Thymus (tissue), 11 donors: ENCODE data around the gene SYNE3. TPM values are rescaled to one million over a fixed set of nuclear protein-coding genes. Genes with fewer than 3 reads are reported as not detected.

Source experiments
- DNase-seq, 9 donors: peaks; one replicate each; pipeline ENCODE4 v3.0.0-alpha.2; 2013; ENCODE audit warnings: low spot score in 9 of 9, low read depth in 6 of 9, missing footprints in 1 of 9
- H3K27ac ChIP-seq, 2 donors: one replicate each; pipeline ENCODE4 v1.5.1; 2013; ENCODE audit warnings: control low read depth in 1 of 2, low read depth in 1 of 2, low read length in 1 of 2, mild to moderate bottlenecking in 1 of 2, moderate library complexity in 1 of 2
- H3K27me3 ChIP-seq, 2 donors: one replicate each; pipeline ENCODE4 v1.5.1; 2013; ENCODE audit warnings: low read length in 1 of 2; ENCODE audit not compliant: control insufficient read depth in 2 of 2, insufficient read depth in 1 of 2
- H3K36me3 ChIP-seq, 2 donors: one replicate each; pipeline ENCODE4 v1.5.1; 2013; ENCODE audit warnings: low read length in 1 of 2, mild to moderate bottlenecking in 1 of 2, moderate library complexity in 1 of 2; ENCODE audit not compliant: control insufficient read depth in 2 of 2, insufficient read depth in 2 of 2
- H3K4me1 ChIP-seq, 2 donors: one replicate each; pipeline ENCODE4 v1.5.1; 2013; ENCODE audit warnings: low read length in 2 of 2; ENCODE audit not compliant: control insufficient read depth in 2 of 2, insufficient read depth in 2 of 2
- H3K4me3 ChIP-seq, 2 donors: one replicate each; pipeline ENCODE4 v1.5.1; 2013; ENCODE audit warnings: low read length in 2 of 2, control low read depth in 1 of 2, mild to moderate bottlenecking in 1 of 2
- H3K9me3 ChIP-seq, 2 donors: one replicate each; pipeline ENCODE4 v1.5.1; 2013; ENCODE audit warnings: low read length in 1 of 2, mild to moderate bottlenecking in 1 of 2; ENCODE audit not compliant: control insufficient read depth in 2 of 2, insufficient read depth in 1 of 2
- WGBS: extraction: QIAGEN DNeasy Blood & Tissue Kit; methylation state at CpG from one replicate; pipeline ENCODE4 v1.1.7; 2013; 5-methylcytosine and 5-hydroxymethylcytosine counted together
- polyA plus RNA-seq: library from polyadenylated mRNA; stranded (reverse); fragments of 200-250 nt; gene quantifications from one replicate; pipeline ENCODE4 v1.2.3, GENCODE V29; 2013
- total RNA-seq: library from RNA; stranded (reverse); fragments of 120-200 nt; gene quantifications from one replicate; pipeline ENCODE4 v1.2.4, GENCODE V29; 2013
- donor health status: healthy.

The SYNE3 gene
- total and polyA plus RNA-seq, 2 donors = 1.7 to 3.1 TPM

- peak in 2 of 9 donors; percentile 55 to 72 for DNase-seq
- Histone ChIP-seq H3K9me3 (no peaks in the 10 kb centered on the region), H3K4me1 (peaks cover 24 to 47% of the 10 kb centered on the region in 2 donors), H3K4me3 (no peak overlapping the region), H3K36me3 (peaks cover 4 to 14% of the 10 kb centered on the region in 2 donors), H3K27ac (no peak overlapping the region), H3K27me3 (no peaks in the 10 kb centered on the region)
- WGBS = 76% methylated on average over 4 of the region's 4 CpGs
Observed at GRCh38 chr14:95527387-95528002, 11.0 kb upstream of the SYNE3 start.

GRCh38 chr14:95526483-95527386, 10.3 kb upstream of the SYNE3 start:
- 81% methylated on average over 9 of the region's 9 CpGs for WGBS
- Histone ChIP-seq H3K36me3 (peaks cover 4 to 14% of the 10 kb centered on the region in 2 donors), H3K4me3 (no peak overlapping the region), H3K27ac (no peak overlapping the region), H3K4me1 (peaks cover 24 to 52% of the 10 kb centered on the region in 2 donors), H3K9me3 (no peaks in the 10 kb centered on the region), H3K27me3 (no peaks in the 10 kb centered on the region)
- no peak for DNase-seq

GRCh38 chr14:95525999-95526398, 9.5 kb upstream of the SYNE3 start:
- H3K4me3 ChIP-seq = no peak overlapping the region
- 94% methylated on average over 5 of the region's 5 CpGs for WGBS
- peaks cover 24 to 52% of the 10 kb centered on the region in 2 donors for H3K4me1 ChIP-seq
- no peak overlapping the region for H3K27ac ChIP-seq
- no peaks in the 10 kb centered on the region for H3K27me3 ChIP-seq
- peaks cover 4 to 11% of the 10 kb centered on the region in 2 donors for H3K36me3 ChIP-seq
- no peaks in the 10 kb centered on the region for H3K9me3 ChIP-seq
- DNase-seq = no peak

- Histone ChIP-seq H3K4me1 (peaks cover 30 to 58% of the 10 kb centered on the region in 2 donors), H3K9me3 (no peaks in the 10 kb centered on the region), H3K36me3 (peaks cover 2 to 4% of the 10 kb centered on the region in 2 donors), H3K4me3 (no peak overlapping the region), H3K27me3 (no peaks in the 10 kb centered on the region), H3K27ac (peak overlapping the region in 1 of 2 donors; percentile 31)
- WGBS = 91% methylated on average over 6 of the region's 6 CpGs
- DNase-seq = peak in 1 of 9 donors; percentile 12
Observed at GRCh38 chr14:95524706-95525512, 8.5 kb upstream of the SYNE3 start.

- Histone ChIP-seq H3K27ac (peak overlapping the region; percentile 77 to 78), H3K4me1 (peaks cover 40 to 68% of the 10 kb centered on the region in 2 donors), H3K27me3 (no peaks in the 10 kb centered on the region), H3K36me3 (no peaks in the 10 kb centered on the region), H3K9me3 (no peaks in the 10 kb centered on the region), H3K4me3 (no peak overlapping the region)
- peak in 2 of 9 donors; percentile 51 to 53 for DNase-seq
- 74% methylated on average over 11 of the region's 11 CpGs for WGBS
Observed at GRCh38 chr14:95523815-95524448, 7.5 kb upstream of the SYNE3 start.

GRCh38 chr14:95523051-95523814, 6.8 kb upstream of the SYNE3 start:
- peaks cover 40 to 74% of the 10 kb centered on the region in 2 donors for H3K4me1 ChIP-seq
- H3K27ac ChIP-seq = peak overlapping the region; percentile 77 to 78
- no peaks in the 10 kb centered on the region for H3K36me3 ChIP-seq
- H3K27me3 ChIP-seq = no peaks in the 10 kb centered on the region
- WGBS = 49% methylated on average over 12 of the region's 12 CpGs
- H3K4me3 ChIP-seq = no peak overlapping the region
- H3K9me3 ChIP-seq = no peaks in the 10 kb centered on the region
- peak in 4 of 9 donors; percentile 50 to 77 (median 54) for DNase-seq

- Histone ChIP-seq H3K4me1 (peaks cover 41 to 80% of the 10 kb centered on the region in 2 donors), H3K9me3 (no peaks in the 10 kb centered on the region), H3K36me3 (no peaks in the 10 kb centered on the region), H3K27me3 (no peaks in the 10 kb centered on the region), H3K4me3 (no peak overlapping the region), H3K27ac (peak overlapping the region in 1 of 2 donors; percentile 78)
- WGBS = 79% methylated on average over 4 of the region's 4 CpGs
- peak in 1 of 9 donors; percentile 37 for DNase-seq
Observed at GRCh38 chr14:95522556-95522955, 6.1 kb upstream of the SYNE3 start.

- DNase-seq = no peak
- peaks cover 0 to 4% of the 10 kb centered on the region in 2 donors for H3K9me3 ChIP-seq
- H3K4me1 ChIP-seq = peaks cover 45 to 84% of the 10 kb centered on the region in 2 donors
- H3K27ac ChIP-seq = no peak overlapping the region
- no peaks in the 10 kb centered on the region for H3K36me3 ChIP-seq
- H3K27me3 ChIP-seq = peaks cover 0 to 3% of the 10 kb centered on the region in 2 donors
- no peak overlapping the region for H3K4me3 ChIP-seq
- 97% methylated on average over 11 of the region's 11 CpGs for WGBS
Observed at GRCh38 chr14:95522116-95522515, 5.7 kb upstream of the SYNE3 start.
